ENCODE measurements around the gene CCNG1.

The CCNG1 gene

GRCh38 chr5:163463063-163463435 lies 25.7 kb downstream of the CCNG1 start:
- no peak for TF ChIP-seq CTCF (IDR thresholded peaks at IDR 0.05; ENCODE audit: control insufficient read depth, extremely low read depth, insufficient read depth)
- no peak overlapping the region for H3K4me3 ChIP-seq (ENCODE audit: low read depth, low read length)
- no peak for DNase-seq (ENCODE audit: low read depth)

GRCh38 chr5:163467682-163468081 lies 30.3 kb downstream of the CCNG1 start:
- no peak for DNase-seq (ENCODE audit: low read depth)
- no peak overlapping the region for H3K4me3 ChIP-seq (ENCODE audit: low read depth, low read length)
- TF ChIP-seq CTCF (IDR thresholded peaks at IDR 0.05; ENCODE audit: control insufficient read depth, extremely low read depth, insufficient read depth) = no peak

DNA sequence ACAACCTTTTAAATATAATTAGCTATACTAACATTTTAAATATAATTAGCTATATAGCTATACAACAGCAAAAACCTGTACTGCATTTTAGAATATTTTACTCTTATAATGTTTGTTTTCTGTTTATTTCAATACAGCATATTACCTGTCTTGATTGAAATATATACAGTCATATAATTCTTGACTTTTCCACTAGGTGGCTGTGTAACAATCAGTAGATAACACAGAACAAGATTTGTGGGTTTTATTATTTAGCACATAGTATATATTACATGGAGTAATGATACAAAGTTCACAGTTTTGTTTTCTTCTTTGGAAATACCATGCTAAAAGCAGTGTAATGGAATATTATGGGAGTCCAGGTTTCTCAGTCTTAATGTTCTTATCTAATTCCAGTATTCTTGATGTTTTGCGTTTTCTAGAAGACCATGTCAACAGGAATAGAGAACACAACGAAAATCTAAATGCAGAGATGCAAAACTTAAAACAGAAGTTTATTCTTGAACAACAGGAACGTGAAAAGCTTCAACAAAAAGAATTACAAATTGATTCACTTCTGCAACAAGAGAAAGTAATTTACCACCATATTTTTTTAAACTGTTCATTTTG lies 36.3 kb downstream of the CCNG1 start:
- no peak overlapping the region for H3K4me3 ChIP-seq (ENCODE audit: low read depth, low read length)
- TF ChIP-seq CTCF (IDR thresholded peaks at IDR 0.05; ENCODE audit: control insufficient read depth, extremely low read depth, insufficient read depth) = peak; percentile 41; the same call in 1 of the 2 replicates
- no peak for DNase-seq (ENCODE audit: low read depth)

GRCh38 chr5:163475411-163475810 lies 38.0 kb downstream of the CCNG1 start:
- no peak for DNase-seq (ENCODE audit: low read depth)
- TF ChIP-seq CTCF (IDR thresholded peaks at IDR 0.05; ENCODE audit: control insufficient read depth, extremely low read depth, insufficient read depth) = no peak
- H3K4me3 ChIP-seq (ENCODE audit: low read depth, low read length) = no peak overlapping the region

DNA sequence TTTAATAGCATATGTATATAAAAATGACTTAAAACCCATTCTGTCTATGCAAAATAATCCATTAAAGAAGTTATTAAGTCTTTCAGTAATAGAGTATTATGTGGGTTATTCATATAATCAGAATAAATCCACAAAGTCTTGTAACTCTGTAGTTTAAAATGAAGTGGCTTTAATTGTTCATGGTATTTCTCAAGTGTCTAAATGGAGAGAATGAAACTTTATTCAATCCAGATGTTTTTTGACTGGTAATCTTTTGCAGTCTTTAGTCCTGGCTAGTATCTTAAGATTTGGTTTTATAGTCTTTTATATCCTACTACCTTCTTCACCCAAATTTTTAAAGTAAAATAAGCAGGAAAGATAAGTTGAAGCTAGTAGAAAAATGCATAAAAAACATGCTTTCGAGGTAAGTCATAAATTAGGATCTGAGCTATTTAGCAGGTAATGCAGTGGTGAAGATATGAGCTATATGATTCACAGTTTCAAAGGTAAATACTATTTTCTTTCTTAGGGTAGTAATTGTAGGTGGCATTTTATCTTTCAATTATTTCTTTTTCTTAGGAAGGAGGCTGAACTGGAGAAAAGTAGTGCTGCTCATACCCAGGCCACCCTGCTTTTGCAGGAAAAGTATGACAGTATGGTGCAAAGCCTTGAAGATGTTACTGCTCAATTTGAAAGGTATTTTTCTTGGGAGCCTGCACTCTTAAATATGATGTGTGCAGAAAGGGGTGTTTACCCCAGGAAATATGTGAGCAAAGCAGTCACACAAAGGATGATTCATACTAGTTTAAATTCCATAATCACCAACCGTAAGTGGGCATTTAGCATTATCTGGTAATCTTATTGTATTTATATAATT lies 41.0 kb downstream of the CCNG1 start:
- H3K4me3 ChIP-seq (ENCODE audit: low read depth, low read length) = no peak overlapping the region
- DNase-seq (ENCODE audit: low read depth) = no peak
- no peak for TF ChIP-seq CTCF (IDR thresholded peaks at IDR 0.05; ENCODE audit: control insufficient read depth, extremely low read depth, insufficient read depth)

GRCh38 chr5:163478982-163479271 lies 41.5 kb downstream of the CCNG1 start:
- H3K4me3 ChIP-seq (ENCODE audit: low read depth, low read length) = no peak overlapping the region
- TF ChIP-seq CTCF (IDR thresholded peaks at IDR 0.05; ENCODE audit: control insufficient read depth, extremely low read depth, insufficient read depth) = no peak
- no peak for DNase-seq (ENCODE audit: low read depth)
